HG02623 (cell line): ENCODE measurements around the gene MISP3.
"Not testable (repeated sequence)": the region's sequence is repeated elsewhere in the genome, so short reads cannot be mapped to it uniquely, and the experiment has no call there.

Source experiments
- ATAC-seq: cut with Tn5 transposase; IDR thresholded peaks from one replicate; pipeline ENCODE4 v1.9.1; 2021; ENCODE audit warnings: moderate library complexity; ENCODE audit not compliant: unreplicated experiment

MISP3 gene

GRCh38 chr19:14072535-14073260 is at the start of gene MISP3:
Gene MISP3 (plus strand): TSS chr19:14072786. CDS start chr19:14073310, 524 bp downstream.
- no peak for ATAC-seq

- no peak for ATAC-seq
Observed at GRCh38 chr19:14023404-14024235, 49.0 kb upstream of the MISP3 start.

GRCh38 chr19:14026652-14027192 is 45.9 kb upstream of the MISP3 start:
- ATAC-seq = not testable (repeated sequence)

GRCh38 chr19:14027856-14028450 is 44.6 kb upstream of the MISP3 start, which contains the start of gene RLN3:
Gene RLN3 (plus strand): TSS chr19:14028148. CDS start chr19:14028205, 57 bp downstream.
- ATAC-seq = no peak

GRCh38 chr19:14028901-14029300 is 43.7 kb upstream of the MISP3 start:
- no peak for ATAC-seq

GRCh38 chr19:14030997-14031718 is 41.4 kb upstream of the MISP3 start:
- no peak for ATAC-seq

- ATAC-seq = no peak
Observed at GRCh38 chr19:14031719-14032480, 40.7 kb upstream of the MISP3 start, which contains the start of gene IL27RA. Gene IL27RA (plus strand): TSS chr19:14031762. CDS start chr19:14031873, 111 bp downstream.

- ATAC-seq = no peak
Observed at GRCh38 chr19:14033946-14034345, 38.6 kb upstream of the MISP3 start.

GRCh38 chr19:14035159-14035558 is 37.4 kb upstream of the MISP3 start:
- not testable (repeated sequence) for ATAC-seq

- ATAC-seq = no peak
Observed at GRCh38 chr19:14035706-14036105, 36.9 kb upstream of the MISP3 start.

GRCh38 chr19:14039181-14039580 is 33.4 kb upstream of the MISP3 start:
- ATAC-seq = no peak

- ATAC-seq = not testable (repeated sequence)
Observed at GRCh38 chr19:14042659-14043608, 29.7 kb upstream of the MISP3 start.

- not testable (repeated sequence) for ATAC-seq
Observed at GRCh38 chr19:14047866-14048265, 24.7 kb upstream of the MISP3 start.

GRCh38 chr19:14048443-14049153 is 24.0 kb upstream of the MISP3 start:
- ATAC-seq = no peak

GRCh38 chr19:14050512-14050911 is 22.1 kb upstream of the MISP3 start:
- ATAC-seq = no peak

- ATAC-seq = not testable (repeated sequence)
Observed at GRCh38 chr19:14050961-14051360, 21.6 kb upstream of the MISP3 start.

GRCh38 chr19:14051980-14052379 is 20.6 kb upstream of the MISP3 start:
- ATAC-seq = no peak

GRCh38 chr19:14052470-14052869 is 20.1 kb upstream of the MISP3 start:
- ATAC-seq = no peak
